ENCODE data around the gene GPRC5D. TPM values are rescaled to one million over a fixed set of nuclear protein-coding genes. Genes with fewer than 3 reads are reported as not detected.
A peak's percentile ranks its signal among the peaks of the same experiment; 100 is the strongest.

Gene GPRC5D
- total RNA-seq, 4 donors from 2014 or later: 0.95 TPM; not detected in 3

GRCh38 chr12:12979731-12980259 is 27.8 kb upstream of the GPRC5D start:
- intact Hi-C loops (cut with DNase I): loop anchor here (10.0 kb wide), 1 partner anchor 65 kb away; no protein-coding TSS in a partner anchor
- DNase-seq: no peak
- H3K36me3 ChIP-seq: peaks cover 0 to 66% (median 0%) of the 10 kb centered on the region in 3 donors

GRCh38 chr12:12979126-12979525 is 27.2 kb upstream of the GPRC5D start:
- H3K27ac ChIP-seq: peak overlapping the region in 2 of 4 donors; percentile 57 to 65
- no peak overlapping the region for H3K4me3 ChIP-seq
- H3K4me1 ChIP-seq: peaks cover 8 to 48% (median 25%) of the 10 kb centered on the region in 3 donors
- DNase-seq: no peak
- H3K27me3 ChIP-seq: no peaks in the 10 kb centered on the region
- H3K9me3 ChIP-seq: no peaks in the 10 kb centered on the region
- no peak for TF ChIP-seq POLR2A (IDR thresholded peaks at IDR 0.05)
- TF ChIP-seq CTCF (IDR thresholded peaks at IDR 0.05): no peak
- intact Hi-C loops (cut with DNase I): no loop called here
- peaks cover 2 to 66% (median 3%) of the 10 kb centered on the region in 3 donors for H3K36me3 ChIP-seq
- whole genome bisulfite sequencing, 2 donors: 67 to 72% methylated on average over 4 of the region's 4 CpGs

More at GRCh38 chr12:12979731-12980259, 27.8 kb upstream of the GPRC5D start:
- Histone ChIP-seq H3K27ac (peak overlapping the region in 2 of 4 donors; percentile 57 to 68), H3K9me3 (no peaks in the 10 kb centered on the region), H3K4me3 (no peak overlapping the region), H3K27me3 (no peaks in the 10 kb centered on the region), H3K4me1 (peaks cover 8 to 48% (median 25%) of the 10 kb centered on the region in 3 donors)
- TF ChIP-seq POLR2A (IDR thresholded peaks at IDR 0.05) (no peak), CTCF (IDR thresholded peaks at IDR 0.05) (no peak)
- WGBS, 2 donors: 34 to 46% methylated on average over 4 of the region's 4 CpGs

GRCh38 chr12:12977231-12977630 is 25.3 kb upstream of the GPRC5D start:
- Histone ChIP-seq H3K27me3 (no peaks in the 10 kb centered on the region), H3K36me3 (peaks cover 13 to 80% (median 14%) of the 10 kb centered on the region in 3 donors), H3K4me3 (no peak overlapping the region), H3K9me3 (no peaks in the 10 kb centered on the region), H3K4me1 (peaks cover 8 to 43% (median 25%) of the 10 kb centered on the region in 3 donors), H3K27ac (peak overlapping the region in 2 of 4 donors; percentile 55 to 79)
- no peak for DNase-seq
- TF ChIP-seq POLR2A (IDR thresholded peaks at IDR 0.05) (no peak), CTCF (IDR thresholded peaks at IDR 0.05) (no peak)
- intact Hi-C loops (cut with DNase I): no loop called here
- 83 to 94% methylated on average over 4 of the region's 4 CpGs for WGBS, 2 donors

- TF ChIP-seq POLR2A (IDR thresholded peaks at IDR 0.05): no peak
- TF ChIP-seq CTCF (IDR thresholded peaks at IDR 0.05): no peak
- no peak overlapping the region for H3K4me3 ChIP-seq
- H3K27me3 ChIP-seq: no peaks in the 10 kb centered on the region
- DNase-seq: no peak
- intact Hi-C loops (cut with DNase I): no loop called here
- 26 to 42% methylated on average over 2 of the region's 2 CpGs for WGBS, 2 donors
- peak overlapping the region; percentile 61 to 80 (median 78) for H3K27ac ChIP-seq
- H3K9me3 ChIP-seq: no peaks in the 10 kb centered on the region
- H3K36me3 ChIP-seq: peaks cover 13 to 80% (median 14%) of the 10 kb centered on the region in 3 donors
- H3K4me1 ChIP-seq: peaks cover 8 to 43% (median 25%) of the 10 kb centered on the region in 3 donors
Observed at GRCh38 chr12:12976366-12976765, 24.4 kb upstream of the GPRC5D start.

GRCh38 chr12:12975322-12976077 is 23.5 kb upstream of the GPRC5D start:
- WGBS, 2 donors: 60 to 75% methylated on average over 7 to 11 of the region's 14 CpGs
- intact Hi-C loops (cut with DNase I): no loop called here
- peak overlapping the region; percentile 61 to 80 (median 76) for H3K27ac ChIP-seq

More at GRCh38 chr12:12975322-12976077, 23.5 kb upstream of the GPRC5D start:
- Histone ChIP-seq H3K9me3 (no peaks in the 10 kb centered on the region), H3K36me3 (peaks cover 13 to 80% (median 14%) of the 10 kb centered on the region in 3 donors), H3K4me1 (peaks cover 8 to 39% (median 25%) of the 10 kb centered on the region in 3 donors), H3K4me3 (no peak overlapping the region), H3K27me3 (no peaks in the 10 kb centered on the region)
- DNase-seq: no peak
- TF ChIP-seq POLR2A (IDR thresholded peaks at IDR 0.05) (no peak), CTCF (IDR thresholded peaks at IDR 0.05) (peak in 4 of 6 experiments; percentile 5 to 52 (median 32))
